ENCODE results near the gene AKR1E2. TPM values are rescaled to one million over a fixed set of nuclear protein-coding genes. Genes with fewer than 3 reads are reported as not detected.

AKR1E2 gene
- total RNA-seq, 2 donors from 2014 or later = 1.8 to 16.2 TPM

DNA sequence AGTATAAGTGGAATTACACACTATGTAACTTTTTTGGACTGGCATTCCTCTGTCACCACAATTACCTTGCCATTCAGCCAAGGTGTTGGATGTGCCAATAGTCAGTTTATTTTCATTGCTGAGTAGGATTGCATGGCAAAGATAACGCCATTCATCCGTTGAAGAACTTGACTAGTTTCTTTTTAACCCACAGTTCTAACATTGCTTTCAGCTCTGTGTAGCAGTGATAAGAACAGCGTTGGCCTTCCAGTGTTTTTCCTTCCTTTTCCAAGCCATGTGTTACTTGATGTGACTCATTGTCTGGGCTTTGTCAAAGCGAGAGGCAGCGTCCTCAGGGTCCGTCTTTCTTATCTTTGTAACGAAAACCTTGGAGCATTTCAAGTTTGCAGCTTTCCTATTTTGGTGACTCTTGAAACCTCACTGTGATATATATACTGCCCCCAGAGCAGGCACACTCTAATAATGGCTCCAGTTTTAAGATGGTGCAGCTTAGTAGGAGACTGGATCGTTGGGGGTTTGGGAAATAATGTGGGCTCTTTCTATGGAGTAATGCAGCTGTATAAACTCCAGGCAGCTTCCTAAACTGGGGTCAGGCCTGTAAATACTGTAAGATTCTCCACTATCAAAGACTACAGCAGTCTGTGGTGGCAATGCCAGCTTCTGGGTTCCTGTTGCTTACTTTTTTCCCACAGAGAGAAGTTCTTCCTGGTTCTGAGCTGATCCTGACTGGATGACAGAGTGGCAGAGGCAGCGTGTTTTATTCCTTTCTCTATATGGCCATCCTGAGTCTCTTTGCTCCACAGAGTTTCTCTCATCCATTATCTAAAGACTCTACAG lies 41.7 kb downstream of the AKR1E2 start:
- Histone ChIP-seq H3K27me3 (replicated peaks; ENCODE audit: insufficient read depth) (no peaks in the 10 kb centered on the region), H3K4me1 (replicated peaks) (no peaks in the 10 kb centered on the region), H3K27ac (no peak overlapping the region), H3K9me3 (no peaks in the 10 kb centered on the region), H3K4me3 (no peak overlapping the region), H3K36me3 (no peaks in the 10 kb centered on the region)
- WGBS = 75% methylated on average over 9 of the region's 9 CpGs
- TF ChIP-seq POLR2A (IDR thresholded peaks at IDR 0.05) = no peak
- TF ChIP-seq, protein P1, sequence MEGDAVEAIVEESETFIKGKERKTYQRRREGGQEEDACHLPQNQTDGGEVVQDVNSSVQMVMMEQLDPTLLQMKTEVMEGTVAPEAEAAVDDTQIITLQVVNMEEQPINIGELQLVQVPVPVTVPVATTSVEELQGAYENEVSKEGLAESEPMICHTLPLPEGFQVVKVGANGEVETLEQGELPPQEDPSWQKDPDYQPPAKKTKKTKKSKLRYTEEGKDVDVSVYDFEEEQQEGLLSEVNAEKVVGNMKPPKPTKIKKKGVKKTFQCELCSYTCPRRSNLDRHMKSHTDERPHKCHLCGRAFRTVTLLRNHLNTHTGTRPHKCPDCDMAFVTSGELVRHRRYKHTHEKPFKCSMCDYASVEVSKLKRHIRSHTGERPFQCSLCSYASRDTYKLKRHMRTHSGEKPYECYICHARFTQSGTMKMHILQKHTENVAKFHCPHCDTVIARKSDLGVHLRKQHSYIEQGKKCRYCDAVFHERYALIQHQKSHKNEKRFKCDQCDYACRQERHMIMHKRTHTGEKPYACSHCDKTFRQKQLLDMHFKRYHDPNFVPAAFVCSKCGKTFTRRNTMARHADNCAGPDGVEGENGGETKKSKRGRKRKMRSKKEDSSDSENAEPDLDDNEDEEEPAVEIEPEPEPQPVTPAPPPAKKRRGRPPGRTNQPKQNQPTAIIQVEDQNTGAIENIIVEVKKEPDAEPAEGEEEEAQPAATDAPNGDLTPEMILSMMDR (IDR thresholded peaks at IDR 0.05) = no peak
- TF ChIP-seq POLR2AphosphoS5 (IDR thresholded peaks at IDR 0.05) = no peak
- no peak for DNase-seq (ENCODE audit: low spot score)
- intact Hi-C loops (cut with DNase I) = no loop called here

DNA sequence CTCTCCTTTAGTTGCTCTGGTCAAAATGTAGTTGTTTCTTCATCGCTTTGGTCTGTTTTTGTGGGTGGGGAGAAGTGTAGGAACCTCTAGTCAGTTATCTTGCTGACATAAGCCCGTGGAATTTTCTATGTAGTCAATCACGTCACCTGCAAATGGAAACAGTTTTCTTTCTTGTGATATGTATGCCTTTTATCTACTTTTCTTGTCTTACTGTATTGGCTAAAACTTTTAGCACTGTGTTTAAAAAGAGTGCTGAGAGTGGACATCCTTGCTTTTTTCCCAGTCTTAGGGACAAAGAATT lies 42.3 kb downstream of the AKR1E2 start:
- Histone ChIP-seq H3K9me3 (no peaks in the 10 kb centered on the region), H3K27me3 (replicated peaks; ENCODE audit: insufficient read depth) (no peaks in the 10 kb centered on the region), H3K4me3 (no peak overlapping the region), H3K4me1 (replicated peaks) (no peaks in the 10 kb centered on the region), H3K27ac (no peak overlapping the region), H3K36me3 (no peaks in the 10 kb centered on the region)
- intact Hi-C loops (cut with DNase I) = no loop called here
- 98% methylated on average over 3 of the region's 3 CpGs for WGBS
- DNase-seq (ENCODE audit: low spot score) = no peak
- TF ChIP-seq POLR2A (IDR thresholded peaks at IDR 0.05) = no peak
- no peak for TF ChIP-seq POLR2AphosphoS5 (IDR thresholded peaks at IDR 0.05)
- TF ChIP-seq, protein P1 (IDR thresholded peaks at IDR 0.05) = no peak

DNA sequence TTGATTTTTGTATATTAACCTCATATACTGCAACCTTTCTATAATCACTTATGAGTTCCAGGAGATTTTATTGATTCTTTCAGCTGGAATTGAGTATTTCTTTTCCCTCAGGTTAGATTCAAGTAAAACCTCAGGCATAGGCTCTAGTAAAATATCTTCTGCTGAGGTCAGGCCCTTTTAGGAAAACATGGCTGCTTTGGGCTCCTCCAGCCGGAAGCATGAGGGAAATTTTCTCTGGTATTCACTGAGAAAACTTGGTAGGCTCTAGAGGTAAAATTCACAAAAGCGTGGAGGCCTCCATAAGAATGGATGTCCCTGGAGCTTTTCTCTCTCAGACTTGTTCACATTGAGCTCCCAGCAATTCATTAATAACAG lies 56.7 kb downstream of the AKR1E2 start:
- TF ChIP-seq POLR2AphosphoS5 (IDR thresholded peaks at IDR 0.05) (no peak), POLR2A (IDR thresholded peaks at IDR 0.05) (no peak)
- TF ChIP-seq, protein P1 (IDR thresholded peaks at IDR 0.05) = no peak
- Histone ChIP-seq H3K36me3 (no peaks in the 10 kb centered on the region), H3K27me3 (replicated peaks; ENCODE audit: insufficient read depth) (no peaks in the 10 kb centered on the region), H3K4me1 (replicated peaks) (no peaks in the 10 kb centered on the region), H3K4me3 (no peak overlapping the region), H3K27ac (no peak overlapping the region), H3K9me3 (no peaks in the 10 kb centered on the region)
- intact Hi-C loops (cut with DNase I) = no loop called here
- 93% methylated on average over 2 of the region's 2 CpGs for WGBS
- no peak for DNase-seq (ENCODE audit: low spot score)

- no peaks in the 10 kb centered on the region for H3K27me3 ChIP-seq (replicated peaks; ENCODE audit: insufficient read depth)
- H3K27ac ChIP-seq = no peak overlapping the region
- intact Hi-C loops (cut with DNase I) = no loop called here
- no peak for TF ChIP-seq POLR2AphosphoS5 (IDR thresholded peaks at IDR 0.05)
- TF ChIP-seq POLR2A (IDR thresholded peaks at IDR 0.05) = no peak
- TF ChIP-seq, protein P1 (IDR thresholded peaks at IDR 0.05) = no peak
- H3K4me3 ChIP-seq = no peak overlapping the region
- H3K36me3 ChIP-seq = no peaks in the 10 kb centered on the region
- no peaks in the 10 kb centered on the region for H3K9me3 ChIP-seq
- DNase-seq (ENCODE audit: low spot score) = no peak
- H3K4me1 ChIP-seq (replicated peaks) = no peaks in the 10 kb centered on the region
- 75% methylated on average over 4 of the region's 4 CpGs for WGBS
Measured at GRCh38 chr10:4883079-4883739, 57.2 kb downstream of the AKR1E2 start.

DNA sequence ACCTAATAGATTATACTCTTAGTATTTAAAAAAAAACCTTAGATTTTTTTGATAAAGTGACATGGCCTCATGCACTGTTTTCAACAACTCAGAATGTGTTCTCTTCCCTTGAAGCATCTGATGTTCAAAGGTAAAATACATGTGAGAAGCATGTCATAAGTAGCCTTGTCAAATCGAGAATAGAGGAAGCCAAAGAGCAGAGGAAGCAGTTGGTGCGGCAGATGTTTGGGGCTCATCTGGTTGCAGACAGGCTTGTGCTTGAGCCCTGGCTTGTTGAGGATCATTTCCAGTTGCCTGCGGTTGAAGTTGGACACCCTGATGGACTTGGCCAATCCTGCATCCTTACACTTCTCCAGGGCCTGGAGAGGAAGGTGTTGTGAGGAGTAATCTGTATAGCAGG lies 59.2 kb downstream of the AKR1E2 start:
- no peak for DNase-seq (ENCODE audit: low spot score)
- 83% methylated on average over 3 of the region's 3 CpGs for WGBS
- Histone ChIP-seq H3K27ac (no peak overlapping the region), H3K36me3 (no peaks in the 10 kb centered on the region), H3K4me3 (no peak overlapping the region), H3K4me1 (replicated peaks) (no peaks in the 10 kb centered on the region), H3K27me3 (replicated peaks; ENCODE audit: insufficient read depth) (no peaks in the 10 kb centered on the region), H3K9me3 (no peaks in the 10 kb centered on the region)
- intact Hi-C loops (cut with DNase I) = no loop called here
- TF ChIP-seq, protein P1 (IDR thresholded peaks at IDR 0.05) = no peak
- no peak for TF ChIP-seq POLR2AphosphoS5 (IDR thresholded peaks at IDR 0.05)
- TF ChIP-seq POLR2A (IDR thresholded peaks at IDR 0.05) = no peak
